Measurements from ENCODE around the gene PRR33. TPM values are rescaled to one million over a fixed set of nuclear protein-coding genes. Genes with fewer than 3 reads are reported as not detected.

PRR33 gene
- total RNA-seq, 4 donors from 2014 or later, result not detected

GRCh38 chr11:1843098-1843473 is 48.6 kb downstream of the PRR33 start:
- WGBS, result 79% methylated on average over 10 of the region's 11 CpGs
- no peak for TF ChIP-seq EP300 (IDR thresholded peaks at IDR 0.05)
- no peak for TF ChIP-seq POLR2A (IDR thresholded peaks at IDR 0.05; ENCODE audit: low read depth)
- TF ChIP-seq POLR2AphosphoS5 (IDR thresholded peaks at IDR 0.05), result no peak
- no peak for TF ChIP-seq CTCF (IDR thresholded peaks at IDR 0.05)
- intact Hi-C loops (cut with DNase I), result loop anchor here (5.0 kb wide), 1 partner anchor 39 kb away; no protein-coding TSS in a partner anchor
- Histone ChIP-seq H3K4me1 (peaks cover 14 to 29% (median 23%) of the 10 kb centered on the region in 4 donors), H3K27me3 (no peaks in the 10 kb centered on the region), H3K27ac (replicated peaks in 1 of 4) (no peak overlapping the region), H3K9me3 (no peaks in the 10 kb centered on the region), H3K36me3 (no peaks in the 10 kb centered on the region), H3K4me3 (no peak overlapping the region)
- DNase-seq (ENCODE audit: extremely low spot score), result no peak

- no peak overlapping the region for H3K27ac ChIP-seq (replicated peaks in 1 of 4)
- no peaks in the 10 kb centered on the region for H3K9me3 ChIP-seq
- peaks cover 20 to 36% (median 29%) of the 10 kb centered on the region in 4 donors for H3K4me1 ChIP-seq
- H3K4me3 ChIP-seq, result no peak overlapping the region
- DNase-seq (ENCODE audit: extremely low spot score), result no peak
- 79% methylated on average over 13 of the region's 29 CpGs for WGBS
- no peaks in the 10 kb centered on the region for H3K27me3 ChIP-seq
- no peak for TF ChIP-seq CTCF (IDR thresholded peaks at IDR 0.05)
- TF ChIP-seq POLR2A (IDR thresholded peaks at IDR 0.05; ENCODE audit: low read depth), result no peak
- no peak for TF ChIP-seq EP300 (IDR thresholded peaks at IDR 0.05)
- TF ChIP-seq POLR2AphosphoS5 (IDR thresholded peaks at IDR 0.05), result no peak
- no peaks in the 10 kb centered on the region for H3K36me3 ChIP-seq
- intact Hi-C loops (cut with DNase I), result loop anchor here (5.0 kb wide), 1 partner anchor 40 kb away; no protein-coding TSS in a partner anchor
Measured at GRCh38 chr11:1842149-1843097, 49.3 kb downstream of the PRR33 start.

GRCh38 chr11:1841511-1842148 is 50.1 kb downstream of the PRR33 start:
- Histone ChIP-seq H3K4me1 (peaks cover 21 to 39% (median 30%) of the 10 kb centered on the region in 4 donors), H3K27ac (replicated peaks in 1 of 4) (no peak overlapping the region), H3K36me3 (no peaks in the 10 kb centered on the region), H3K9me3 (no peaks in the 10 kb centered on the region), H3K4me3 (no peak overlapping the region), H3K27me3 (no peaks in the 10 kb centered on the region)
- no peak for DNase-seq (ENCODE audit: extremely low spot score)
- 87% methylated on average over 10 of the region's 19 CpGs for WGBS
- TF ChIP-seq CTCF (IDR thresholded peaks at IDR 0.05) (no peak), EP300 (IDR thresholded peaks at IDR 0.05) (no peak), POLR2AphosphoS5 (IDR thresholded peaks at IDR 0.05) (no peak), POLR2A (IDR thresholded peaks at IDR 0.05; ENCODE audit: low read depth) (no peak)
- intact Hi-C loops (cut with DNase I), result loop anchor here (5.0 kb wide), 1 partner anchor 41 kb away; no protein-coding TSS in a partner anchor

GRCh38 chr11:1840780-1841480 is 50.8 kb downstream of the PRR33 start:
- Histone ChIP-seq H3K27ac (replicated peaks in 1 of 4) (no peak overlapping the region), H3K9me3 (no peaks in the 10 kb centered on the region), H3K27me3 (peaks cover 0 to 4% (median 0%) of the 10 kb centered on the region in 4 donors), H3K36me3 (no peaks in the 10 kb centered on the region), H3K4me3 (no peak overlapping the region), H3K4me1 (peaks cover 21 to 39% (median 30%) of the 10 kb centered on the region in 4 donors)
- TF ChIP-seq POLR2AphosphoS5 (IDR thresholded peaks at IDR 0.05) (no peak), POLR2A (IDR thresholded peaks at IDR 0.05; ENCODE audit: low read depth) (no peak), EP300 (IDR thresholded peaks at IDR 0.05) (no peak), CTCF (IDR thresholded peaks at IDR 0.05) (no peak)
- intact Hi-C loops (cut with DNase I), result loop anchor here (5.0 kb wide), 1 partner anchor 41 kb away; no protein-coding TSS in a partner anchor
- no peak for DNase-seq (ENCODE audit: extremely low spot score)
- 94% methylated on average over 26 of the region's 37 CpGs for WGBS

Data from esophagus muscularis mucosa (tissue), 4 donors.